Measurements from ENCODE around the gene DDX56.

The DDX56 gene

DNA sequence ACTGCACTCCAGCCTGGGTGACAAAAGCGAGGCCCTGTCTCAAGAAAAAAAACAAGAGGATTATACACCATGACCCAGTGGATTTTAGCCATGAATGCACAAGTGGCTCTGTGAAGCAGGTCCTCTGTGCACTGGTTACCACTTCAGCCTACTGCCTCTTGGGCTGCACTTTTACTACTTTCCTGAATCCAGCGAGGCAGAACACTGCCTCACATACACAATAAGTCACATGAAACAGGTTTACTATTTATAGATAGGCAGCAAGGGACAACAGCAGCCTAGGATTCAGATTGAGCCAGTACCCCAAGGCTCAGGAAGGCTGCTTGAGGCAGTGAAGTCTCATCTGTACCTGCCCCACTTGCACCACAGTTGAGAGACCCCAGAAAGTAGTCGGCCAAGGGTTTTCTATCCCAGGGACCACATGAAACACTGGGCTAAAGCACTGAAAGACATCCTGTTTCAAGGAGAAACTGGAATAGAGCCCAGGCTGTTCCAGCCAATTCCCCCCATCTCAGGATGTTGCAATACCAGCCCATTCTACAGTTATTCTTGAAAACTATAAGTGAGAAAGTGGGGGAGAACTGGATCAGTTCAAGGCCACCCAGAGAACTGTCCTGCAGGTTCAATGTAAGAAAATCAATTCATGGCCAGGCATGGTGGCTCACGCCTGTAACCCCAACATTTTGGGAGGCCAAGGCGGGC lies 22.4 kb upstream of the DDX56 start:
- DNase-seq (ENCODE audit: low read depth) = no peak

DNA sequence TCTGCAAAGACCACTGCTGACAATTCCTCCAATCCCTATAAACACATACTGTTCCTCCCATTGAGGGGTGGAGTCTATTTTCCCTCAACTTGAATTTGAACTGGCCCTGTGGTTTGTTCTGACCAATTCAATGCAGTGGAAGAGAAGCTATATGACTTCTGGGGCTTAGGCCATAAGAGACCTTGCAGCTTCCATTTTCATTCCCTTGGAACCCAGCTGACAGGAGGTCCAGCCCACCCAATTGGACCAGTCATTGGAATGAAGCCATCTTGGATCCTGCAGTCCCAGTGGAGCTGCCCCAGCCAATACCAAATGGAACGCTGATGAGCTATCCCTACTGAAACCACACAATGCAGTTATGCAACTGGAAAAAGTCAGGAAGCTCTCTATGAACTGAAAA lies 17.2 kb upstream of the DDX56 start:
- no peak for DNase-seq (ENCODE audit: low read depth)

DNA sequence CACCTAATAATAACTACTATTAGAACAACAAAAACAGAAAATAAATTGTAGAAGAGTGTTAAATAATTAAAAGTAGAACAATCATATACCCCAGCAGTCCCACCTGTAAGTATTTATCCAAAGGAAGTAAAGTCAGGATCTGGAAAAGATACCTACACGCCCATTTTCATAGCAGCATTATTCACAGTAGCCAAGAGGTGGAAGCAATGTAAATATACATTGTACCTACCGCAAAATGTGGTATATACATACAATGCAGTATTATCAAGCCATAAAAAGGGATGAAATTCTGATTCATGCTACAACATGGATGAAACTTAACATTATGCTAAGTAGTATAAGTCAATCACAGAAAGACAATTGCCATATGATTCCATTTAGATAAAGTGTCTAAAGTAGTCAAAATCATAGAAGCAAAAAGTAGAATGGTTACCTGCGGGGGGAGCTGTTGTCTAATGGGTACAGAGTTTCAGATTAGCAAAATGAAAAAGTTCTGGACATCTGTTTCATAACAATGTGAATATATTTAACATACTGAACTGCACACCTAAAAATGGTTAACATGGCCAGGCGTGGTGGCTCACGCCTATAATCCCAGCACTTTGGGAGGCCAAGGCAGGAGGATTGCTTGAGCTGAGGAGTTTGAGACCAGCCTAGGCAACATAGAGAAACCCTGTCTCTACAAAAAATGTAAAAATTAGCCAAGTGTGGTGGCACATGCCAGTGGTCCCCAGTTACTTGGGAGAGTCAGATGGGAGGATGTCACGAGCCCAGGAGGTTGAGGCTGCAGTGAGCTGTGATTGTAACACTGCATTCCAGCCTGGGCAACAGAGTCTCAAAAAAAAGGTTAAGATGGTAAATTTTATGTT lies 14.4 kb upstream of the DDX56 start:
- DNase-seq (ENCODE audit: low read depth) = peak; percentile 65

- no peak for DNase-seq (ENCODE audit: low read depth)
These were observed 9.6 kb upstream of the DDX56 start for GRCh38 chr7:44583146-44583865.

DNA sequence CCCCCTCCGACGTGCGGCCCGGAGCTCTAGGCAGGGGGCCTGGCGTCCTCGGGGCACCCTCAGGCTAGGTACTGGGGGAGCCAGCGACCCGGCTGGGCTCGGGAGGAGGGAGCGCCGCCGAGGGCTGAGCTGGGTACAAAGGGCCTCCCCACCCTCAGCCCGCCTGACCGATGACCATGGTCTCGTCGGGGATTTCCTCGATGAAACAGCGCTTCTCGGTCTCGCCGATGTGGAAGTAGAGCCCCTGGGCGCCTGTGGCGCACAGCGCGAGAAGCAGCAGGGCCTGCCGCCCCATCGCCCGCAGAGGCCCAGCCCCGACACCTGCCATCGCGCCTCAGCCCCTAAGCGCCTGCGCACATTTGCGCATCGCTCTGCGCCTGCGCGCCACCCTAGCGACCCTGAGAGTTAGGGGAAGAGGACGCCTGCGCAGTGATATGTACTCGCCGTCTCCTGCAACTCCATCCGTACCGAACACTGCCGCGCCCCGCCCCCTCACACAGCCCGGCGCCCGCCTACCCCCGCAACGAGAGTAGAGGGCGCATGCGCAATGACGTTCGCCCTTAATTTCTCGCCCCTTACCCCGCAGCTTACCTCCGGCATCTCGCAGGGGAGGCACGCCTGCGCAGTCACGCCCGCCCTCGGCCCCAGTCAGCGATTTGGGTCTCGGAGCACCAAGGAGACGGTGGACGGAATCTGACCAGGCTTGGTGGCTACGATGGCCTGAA lies 8.3 kb upstream of the DDX56 start, which contains the start of gene TMED4:
Gene TMED4, minus strand, starts transcription at position 353 of the 725 bp plus-strand sequence. Its CDS starts 25 bp downstream, at position 328.
- DNase-seq (ENCODE audit: low read depth) = peak; percentile 98

DNA sequence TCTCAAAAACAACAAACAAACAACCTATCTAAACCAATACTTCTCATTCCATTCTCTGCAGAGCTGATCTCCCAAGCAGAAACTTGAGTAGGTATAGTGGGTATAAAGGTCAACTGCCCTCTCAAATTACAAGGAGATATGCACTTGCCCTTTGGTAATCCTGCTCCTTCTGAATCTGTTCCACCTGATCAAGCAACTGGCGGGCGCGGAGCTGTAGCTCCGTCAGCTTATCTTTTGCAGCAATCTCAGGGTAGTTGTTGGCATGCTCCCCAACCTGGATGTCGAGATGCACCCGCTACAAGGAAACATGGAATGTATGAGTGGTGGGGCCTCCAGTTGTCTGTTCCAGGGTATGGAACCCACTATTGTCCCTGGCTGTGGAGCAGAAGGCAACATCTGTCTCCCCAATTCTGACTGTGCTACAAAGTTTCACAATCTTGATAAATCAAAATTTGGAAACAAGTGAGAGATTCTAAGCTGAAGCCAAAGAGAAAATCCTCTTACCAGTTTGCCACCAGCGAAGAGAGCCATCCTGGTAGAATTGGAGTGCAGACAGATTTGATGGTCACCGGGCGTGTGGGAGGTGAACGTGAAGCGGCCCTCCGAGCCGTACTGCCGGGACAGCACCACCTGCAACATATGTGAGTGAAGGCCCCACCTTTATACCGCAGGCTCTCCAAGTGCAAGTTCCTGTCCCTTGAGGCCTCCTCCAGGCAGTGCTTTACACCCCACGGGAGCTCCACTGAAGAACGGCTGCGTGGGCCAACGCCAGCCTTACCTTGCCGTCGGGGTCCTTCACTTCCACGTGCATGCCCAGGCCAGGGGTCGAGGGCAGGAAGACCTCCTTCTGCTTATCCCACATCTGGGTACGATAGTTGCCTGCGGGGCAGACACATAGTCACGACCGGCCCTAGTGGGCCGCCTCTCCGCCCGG lies 7.5 kb upstream of the DDX56 start:
- DNase-seq (ENCODE audit: low read depth) = no peak

DNA sequence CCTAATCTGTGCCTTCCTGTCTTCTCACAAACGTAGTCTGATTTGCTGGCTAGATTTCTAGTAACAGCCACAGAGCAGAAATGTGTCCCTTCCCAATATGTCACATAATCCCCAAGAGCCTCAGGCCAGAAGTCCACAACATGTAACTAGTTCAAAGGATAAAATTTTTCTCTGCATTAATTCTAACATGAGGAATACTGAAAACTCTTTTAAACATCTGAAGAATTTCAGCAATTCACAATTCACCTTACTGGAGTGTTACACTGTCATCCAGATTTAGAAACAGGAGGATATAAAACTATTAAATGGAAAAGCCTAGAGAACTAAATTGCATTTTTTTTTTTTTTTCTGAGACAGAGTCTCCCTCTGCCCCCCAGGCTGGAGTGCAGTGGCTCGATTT lies 2.5 kb upstream of the DDX56 start:
- DNase-seq (ENCODE audit: low read depth) = no peak

DNA sequence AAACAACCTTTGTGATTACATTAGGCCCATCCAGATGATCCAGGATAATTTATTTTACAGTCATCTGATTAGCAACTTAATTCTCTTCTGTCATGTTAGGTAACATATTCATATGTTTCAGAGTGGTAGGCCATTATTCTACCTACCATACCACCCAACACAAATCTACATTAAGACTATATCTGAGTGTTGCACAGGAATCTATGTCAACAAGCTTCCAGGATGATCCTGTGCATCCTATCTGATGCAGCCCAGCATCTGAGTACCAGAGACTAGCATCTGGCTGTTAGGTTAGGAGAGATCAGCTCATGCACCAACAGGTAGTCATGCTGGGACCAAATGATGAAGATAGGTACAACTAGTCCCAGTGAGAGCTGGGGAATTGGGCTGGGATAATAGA lies 1.3 kb upstream of the DDX56 start:
- no peak for DNase-seq (ENCODE audit: low read depth)

GRCh38 chr7:44574287-44574872 lies 672 bp upstream of the DDX56 start:
- no peak for DNase-seq (ENCODE audit: low read depth)

GRCh38 chr7:44572771-44573170 lies 937 bp downstream of the DDX56 start:
- DNase-seq (ENCODE audit: low read depth) = no peak

- DNase-seq (ENCODE audit: low read depth) = no peak
These were observed 3.7 kb downstream of the DDX56 start for GRCh38 chr7:44569959-44570358.

DNA sequence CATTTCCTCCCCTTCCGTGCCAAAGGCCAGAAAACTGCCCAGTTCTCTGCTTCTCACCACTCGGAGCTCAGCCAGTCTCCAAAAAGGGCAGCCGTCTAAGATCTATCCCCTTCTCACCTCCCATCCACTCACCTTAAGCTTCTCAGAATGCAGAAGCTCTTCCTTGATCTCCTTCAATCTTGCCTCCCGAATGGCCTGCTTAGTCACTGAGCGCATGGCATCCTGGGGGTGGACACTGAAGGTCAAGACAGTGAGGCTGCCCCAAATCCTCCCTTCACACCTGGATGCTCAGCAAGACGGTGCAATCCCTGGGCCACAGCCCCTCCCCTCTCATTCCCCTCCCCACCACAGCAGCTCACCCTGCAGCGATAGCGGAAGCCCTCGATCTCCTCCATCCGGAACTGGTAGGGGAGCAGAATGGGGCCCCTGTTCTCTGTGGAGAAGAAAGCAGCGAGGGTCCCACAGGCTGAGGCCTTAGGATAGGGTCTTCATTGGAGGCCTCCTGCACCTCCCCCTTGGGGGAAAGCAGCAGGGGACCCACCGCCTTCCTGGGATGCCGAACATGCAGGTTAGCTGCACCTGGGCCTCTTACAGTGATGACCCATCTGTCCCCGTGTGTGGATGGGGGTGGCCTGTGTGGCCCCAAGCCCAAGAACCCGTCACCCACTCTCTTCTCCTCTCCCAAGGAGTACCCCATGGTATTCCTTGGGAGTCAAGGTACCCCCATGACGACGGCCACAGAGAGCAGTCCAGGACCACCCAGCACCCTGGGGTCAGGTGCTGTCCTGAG lies 4.7 kb downstream of the DDX56 start:
- DNase-seq (ENCODE audit: low read depth) = no peak

GRCh38 chr7:44567884-44568283 lies 5.8 kb downstream of the DDX56 start:
- no peak for DNase-seq (ENCODE audit: low read depth)

GRCh38 chr7:44566680-44567079 lies 7.0 kb downstream of the DDX56 start:
- DNase-seq (ENCODE audit: low read depth) = no peak

- no peak for DNase-seq (ENCODE audit: low read depth)
These were observed 7.7 kb downstream of the DDX56 start for GRCh38 chr7:44565795-44566559.

- peak; percentile 23 for DNase-seq (ENCODE audit: low read depth)
These were observed 8.5 kb downstream of the DDX56 start for GRCh38 chr7:44565097-44565794.

DNA sequence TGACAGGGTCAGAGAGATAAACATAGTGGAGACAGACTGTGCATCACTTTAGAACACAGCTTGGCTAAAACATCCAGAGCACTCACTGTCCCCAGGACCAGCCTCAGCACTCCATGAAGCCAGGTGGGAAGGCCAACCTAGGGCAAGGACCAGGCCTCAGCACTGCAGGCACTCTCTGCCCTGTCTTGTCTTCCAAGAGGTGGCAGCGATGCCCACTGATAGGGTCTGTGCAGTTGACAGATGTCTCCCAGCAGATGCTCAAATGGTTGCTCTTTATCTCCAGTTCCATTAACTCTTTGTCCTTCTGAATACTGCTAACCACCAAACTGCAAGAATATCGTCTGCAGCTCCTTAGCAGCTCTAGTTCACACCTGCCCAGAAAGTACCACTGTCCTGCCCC lies 9.1 kb downstream of the DDX56 start:
- no peak for DNase-seq (ENCODE audit: low read depth)

GRCh38 chr7:44563171-44563679 lies 10.5 kb downstream of the DDX56 start:
- no peak for DNase-seq (ENCODE audit: low read depth)

Measured in HS-5 (cell line).